Muscle layer of colon (tissue), 2 donors: ENCODE data around the gene ENO2.
A peak's percentile ranks its signal among the peaks of the same experiment; 100 is the strongest.
"Not testable (repeated sequence)": the region's sequence is repeated elsewhere in the genome, so short reads cannot be mapped to it uniquely, and the experiment has no call there.

Experiments used
- H3K27ac ChIP-seq: one replicate; pipeline ENCODE4 v1.7.0; 2013; ENCODE audit warnings: low read depth, mild to moderate bottlenecking, low read length, moderate library complexity
- H3K27me3 ChIP-seq, 2 donors: one replicate each; pipeline ENCODE4 v1.7.0; 2013; ENCODE audit warnings: low read length in 2 of 2, mild to moderate bottlenecking in 2 of 2; ENCODE audit not compliant: insufficient read depth in 2 of 2, control insufficient read depth in 1 of 2
- H3K36me3 ChIP-seq: one replicate; pipeline ENCODE4 v1.7.0; 2013; ENCODE audit warnings: mild to moderate bottlenecking, low read length; ENCODE audit not compliant: insufficient read depth
- H3K4me1 ChIP-seq: one replicate; pipeline ENCODE4 v1.7.0; 2013; ENCODE audit warnings: mild to moderate bottlenecking, low read length; ENCODE audit not compliant: insufficient read depth
- H3K4me3 ChIP-seq, 2 donors: one replicate each; pipeline ENCODE4 v1.7.0; 2013; ENCODE audit warnings: low read length in 2 of 2, low read depth in 1 of 2, mild to moderate bottlenecking in 1 of 2, moderate library complexity in 1 of 2
- H3K9ac ChIP-seq: one replicate; pipeline ENCODE4 v1.7.0; 2013; ENCODE audit warnings: low read length
- H3K9me3 ChIP-seq: one replicate; pipeline ENCODE4 v1.7.0; 2013; ENCODE audit warnings: mild to moderate bottlenecking, low read length
- donor health status: abdominal sarcoma.
- donor health status: Adenocarcinoma of cecum.

ENO2 gene

DNA sequence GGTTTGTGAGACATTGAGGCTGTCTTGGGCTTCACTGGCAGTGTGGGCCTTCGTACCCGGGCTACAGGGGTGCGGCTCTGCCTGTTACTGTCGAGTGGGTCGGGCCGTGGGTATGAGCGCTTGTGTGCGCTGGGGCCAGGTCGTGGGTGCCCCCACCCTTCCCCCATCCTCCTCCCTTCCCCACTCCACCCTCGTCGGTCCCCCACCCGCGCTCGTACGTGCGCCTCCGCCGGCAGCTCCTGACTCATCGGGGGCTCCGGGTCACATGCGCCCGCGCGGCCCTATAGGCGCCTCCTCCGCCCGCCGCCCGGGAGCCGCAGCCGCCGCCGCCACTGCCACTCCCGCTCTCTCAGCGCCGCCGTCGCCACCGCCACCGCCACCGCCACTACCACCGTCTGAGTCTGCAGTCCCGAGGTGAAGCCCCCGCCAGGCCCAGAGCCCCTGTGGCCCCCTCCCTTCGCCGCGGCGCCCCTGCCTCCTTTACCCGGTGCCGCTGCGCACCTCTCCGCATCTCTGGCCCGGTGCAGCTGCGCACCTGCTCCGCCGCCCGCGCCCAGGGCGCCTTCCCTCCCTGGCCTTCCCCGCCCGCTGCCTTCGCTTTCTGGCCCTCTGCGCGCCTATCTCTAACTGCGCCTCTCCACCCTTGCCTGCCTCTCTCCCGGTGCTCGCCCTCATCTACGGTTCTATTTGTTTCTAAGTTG is at the start of gene ENO2:
Gene ENO2, plus strand, starts transcription at position 335 of the 701 bp plus-strand sequence. CDS start 1,253 bp downstream, outside the sequence.
- H3K4me3 ChIP-seq, result peak within 1 kb of the TSS; percentile 68 to 81
- H3K9ac ChIP-seq, result peak within 1 kb of the TSS; percentile 81
- peaks cover 4% of the 10 kb centered on the region for H3K36me3 ChIP-seq
- no peaks in the 10 kb centered on the region for H3K27me3 ChIP-seq
- H3K9me3 ChIP-seq, result no peaks in the 10 kb centered on the region
- H3K27ac ChIP-seq, result peak within 1 kb of the TSS; percentile 87
- H3K4me1 ChIP-seq, result peaks cover 11% of the 10 kb centered on the region

DNA sequence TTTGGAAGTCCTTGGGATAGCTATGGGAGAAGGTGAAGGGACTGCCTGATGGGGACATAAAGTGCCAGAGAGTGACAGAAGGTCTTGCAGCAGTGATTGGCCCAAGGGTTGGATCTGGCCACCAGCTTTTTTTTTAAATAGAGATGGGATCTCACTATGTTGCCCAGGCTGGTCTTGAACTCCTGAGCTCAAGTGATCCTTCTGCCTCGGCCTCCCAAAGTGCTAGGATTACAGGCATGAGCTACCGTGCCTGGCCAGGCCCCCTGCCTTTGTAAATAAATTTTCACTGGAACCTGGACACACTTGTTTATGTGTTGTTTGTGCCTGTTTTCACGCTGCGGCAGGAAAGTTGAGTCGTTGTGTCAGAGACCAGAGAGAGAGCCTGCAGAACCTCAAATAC is 49.1 kb upstream of the ENO2 start:
- H3K27ac ChIP-seq, H3K27me3 ChIP-seq, H3K4me3 ChIP-seq, H3K9ac ChIP-seq, H3K9me3 ChIP-seq: not testable (repeated sequence)
- Histone ChIP-seq H3K4me1 (peaks cover 25% of the 10 kb centered on the region), H3K36me3 (peaks cover 60% of the 10 kb centered on the region)

DNA sequence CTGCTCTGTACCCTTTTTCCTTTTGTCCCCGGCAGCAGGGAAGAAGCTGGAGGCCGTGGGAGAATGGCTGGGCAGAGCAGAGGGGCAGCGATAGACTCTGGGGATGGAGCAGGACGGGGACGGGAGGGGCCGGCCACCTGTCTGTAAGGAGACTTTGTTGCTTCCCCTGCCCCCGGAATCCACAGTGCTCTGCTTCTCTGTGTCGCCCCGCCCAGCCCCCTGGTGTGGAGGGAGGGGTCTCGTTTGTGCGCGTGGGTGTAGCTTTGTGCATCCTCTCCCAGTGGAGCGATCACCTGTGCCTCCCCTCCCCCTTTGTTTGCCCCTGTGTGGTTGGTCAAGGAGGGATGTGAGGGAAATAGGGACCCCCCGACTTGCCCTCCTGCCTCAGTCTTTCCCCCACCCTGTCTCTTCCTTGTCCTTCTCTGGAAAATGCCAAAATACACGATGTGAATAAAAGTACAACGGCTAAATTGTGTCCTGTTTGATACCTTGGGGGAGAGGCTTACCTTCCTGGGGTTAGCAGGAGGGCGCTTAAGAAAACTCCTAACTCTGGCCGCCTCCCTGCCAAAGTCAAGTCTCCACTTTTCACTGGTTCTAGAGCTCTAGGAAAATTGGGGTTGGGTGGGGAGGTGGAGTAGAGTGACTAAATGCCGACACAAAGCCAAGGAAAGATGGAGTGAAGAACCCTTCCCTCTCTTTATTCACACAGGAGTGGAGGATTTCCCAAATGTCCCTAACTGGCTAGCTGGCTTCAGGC is 48.0 kb upstream of the ENO2 start:
- peaks cover 60% of the 10 kb centered on the region for H3K36me3 ChIP-seq

DNA sequence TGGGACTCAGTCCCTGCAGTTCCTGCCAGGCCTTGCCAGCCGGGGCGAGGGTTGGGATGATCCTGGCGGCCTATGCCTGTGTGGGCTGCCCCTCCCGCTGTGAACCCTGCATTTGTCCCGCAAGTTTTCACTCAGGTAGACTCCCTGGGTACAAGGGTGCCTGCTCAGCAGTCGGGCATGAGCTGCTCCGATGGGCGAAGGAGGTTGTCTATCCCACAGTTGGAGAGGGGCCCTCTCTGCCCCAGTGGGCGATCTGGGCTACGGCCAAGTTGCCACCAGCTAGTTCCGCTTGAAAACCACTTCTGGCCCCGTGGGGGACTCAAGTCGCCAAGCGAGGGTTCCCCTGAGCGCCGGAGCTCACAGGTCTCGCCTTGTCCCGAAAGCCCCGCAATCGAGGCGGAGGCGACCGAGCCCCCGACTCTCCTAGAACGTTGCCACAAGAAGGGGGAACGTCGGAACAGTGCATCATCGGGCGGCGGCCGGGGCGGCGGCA is 47.4 kb upstream of the ENO2 start:
- H3K27ac ChIP-seq, result peak overlapping the region; percentile 80
- no peaks in the 10 kb centered on the region for H3K9me3 ChIP-seq
- H3K4me1 ChIP-seq, result peaks cover 33% of the 10 kb centered on the region
- H3K9ac ChIP-seq, result peak overlapping the region; percentile 59
- H3K27me3 ChIP-seq, result no peaks in the 10 kb centered on the region
- H3K36me3 ChIP-seq, result peaks cover 56% of the 10 kb centered on the region
- peak overlapping the region; percentile 28 to 61 for H3K4me3 ChIP-seq

More for the DNA sequence above, 48.0 kb upstream of the ENO2 start:
- H3K27ac ChIP-seq, result peak overlapping the region; percentile 80
- H3K9me3 ChIP-seq, result no peaks in the 10 kb centered on the region
- peaks cover 27% of the 10 kb centered on the region for H3K4me1 ChIP-seq
- peak overlapping the region; percentile 28 to 61 for H3K4me3 ChIP-seq
- peak overlapping the region; percentile 59 for H3K9ac ChIP-seq
- H3K27me3 ChIP-seq, result no peaks in the 10 kb centered on the region

DNA sequence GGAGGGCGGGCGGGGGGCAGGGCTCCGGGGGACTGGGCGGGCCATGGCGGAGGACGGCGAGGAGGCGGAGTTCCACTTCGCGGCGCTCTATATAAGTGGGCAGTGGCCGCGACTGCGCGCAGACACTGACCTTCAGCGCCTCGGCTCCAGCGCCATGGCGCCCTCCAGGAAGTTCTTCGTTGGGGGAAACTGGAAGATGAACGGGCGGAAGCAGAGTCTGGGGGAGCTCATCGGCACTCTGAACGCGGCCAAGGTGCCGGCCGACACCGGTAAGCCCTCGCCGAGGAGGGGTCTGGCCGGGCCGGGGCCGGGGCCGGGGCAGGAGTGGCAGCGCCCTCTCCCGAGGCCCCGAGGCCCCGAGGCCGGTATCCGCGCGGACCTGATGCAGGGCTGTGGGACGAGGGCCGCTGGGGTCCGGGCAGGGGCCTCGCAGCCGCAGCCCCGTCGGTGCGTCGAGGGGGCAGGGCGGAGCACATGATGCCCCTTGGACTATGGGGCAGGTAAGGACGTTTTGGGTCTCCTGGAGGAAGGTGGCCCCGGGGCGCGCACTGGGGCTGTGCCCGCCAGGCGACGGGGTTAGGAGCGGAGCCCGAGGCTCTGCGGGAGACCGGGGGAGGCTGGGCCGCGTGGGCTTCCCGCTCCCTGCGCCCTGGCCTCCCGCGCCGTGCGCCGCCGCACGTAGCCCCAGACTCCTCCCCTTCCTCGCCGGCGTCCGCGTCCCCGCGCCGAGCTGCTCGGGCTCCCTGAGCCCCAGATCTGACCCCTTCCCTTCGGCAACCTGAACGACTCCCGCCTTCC is 46.8 kb upstream of the ENO2 start, which contains the start of gene TPI1:
Gene TPI1, plus strand, starts transcription at position 119 of the 798 bp plus-strand sequence. Its CDS starts 36 bp downstream, at position 155.
- no peaks in the 10 kb centered on the region for H3K27me3 ChIP-seq
- no peaks in the 10 kb centered on the region for H3K9me3 ChIP-seq
- H3K36me3 ChIP-seq, result peaks cover 50% of the 10 kb centered on the region
- peak within 1 kb of the TSS; percentile 85 for H3K9ac ChIP-seq
- H3K27ac ChIP-seq, result peak within 1 kb of the TSS; percentile 97
- peaks cover 36% of the 10 kb centered on the region for H3K4me1 ChIP-seq
- peak within 1 kb of the TSS; percentile 83 to 94 for H3K4me3 ChIP-seq

DNA sequence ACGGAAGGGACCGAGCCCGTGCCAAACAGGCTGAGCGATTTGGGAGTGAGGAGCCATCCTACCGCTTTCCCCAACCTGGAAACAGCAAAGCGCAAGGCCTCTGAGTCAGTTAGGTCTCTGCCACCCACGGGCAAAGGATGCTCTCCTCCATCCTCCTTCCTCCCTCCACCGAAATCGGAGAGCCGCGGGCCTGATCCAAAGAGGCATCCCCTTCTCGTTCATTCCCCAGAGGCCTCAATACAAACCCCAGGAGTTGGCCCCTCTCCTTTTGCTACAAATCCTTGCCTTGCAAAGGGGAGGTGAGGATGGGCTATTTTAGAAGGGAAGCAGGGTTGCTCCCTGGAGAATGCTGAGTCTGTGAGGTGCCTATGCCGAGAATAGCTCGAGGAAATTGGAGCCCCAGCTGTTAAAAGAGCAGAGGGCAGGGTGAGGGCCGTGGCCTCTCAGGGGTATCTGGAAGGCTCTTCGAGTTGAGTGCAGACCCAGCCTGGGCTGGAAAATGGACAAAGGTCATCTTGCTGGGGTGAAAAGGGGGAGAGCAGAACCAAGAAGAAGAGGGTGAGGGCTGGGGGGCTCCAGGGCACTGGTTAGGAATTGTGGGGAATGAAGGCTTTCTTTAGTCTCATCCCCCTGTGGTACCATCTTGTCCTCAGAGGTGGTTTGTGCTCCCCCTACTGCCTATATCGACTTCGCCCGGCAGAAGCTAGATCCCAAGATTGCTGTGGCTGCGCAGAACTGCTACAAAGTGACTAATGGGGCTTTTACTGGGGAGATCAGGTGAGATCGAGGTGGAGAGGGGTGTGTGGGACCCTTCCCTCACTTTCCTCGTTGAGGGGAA is 46.0 kb upstream of the ENO2 start:
- Histone ChIP-seq H3K4me1 (peaks cover 36% of the 10 kb centered on the region), H3K27ac (peak overlapping the region; percentile 97), H3K36me3 (peaks cover 42% of the 10 kb centered on the region), H3K9me3 (no peaks in the 10 kb centered on the region), H3K4me3 (peak overlapping the region; percentile 83 to 94), H3K27me3 (no peaks in the 10 kb centered on the region), H3K9ac (peak overlapping the region; percentile 85)

DNA sequence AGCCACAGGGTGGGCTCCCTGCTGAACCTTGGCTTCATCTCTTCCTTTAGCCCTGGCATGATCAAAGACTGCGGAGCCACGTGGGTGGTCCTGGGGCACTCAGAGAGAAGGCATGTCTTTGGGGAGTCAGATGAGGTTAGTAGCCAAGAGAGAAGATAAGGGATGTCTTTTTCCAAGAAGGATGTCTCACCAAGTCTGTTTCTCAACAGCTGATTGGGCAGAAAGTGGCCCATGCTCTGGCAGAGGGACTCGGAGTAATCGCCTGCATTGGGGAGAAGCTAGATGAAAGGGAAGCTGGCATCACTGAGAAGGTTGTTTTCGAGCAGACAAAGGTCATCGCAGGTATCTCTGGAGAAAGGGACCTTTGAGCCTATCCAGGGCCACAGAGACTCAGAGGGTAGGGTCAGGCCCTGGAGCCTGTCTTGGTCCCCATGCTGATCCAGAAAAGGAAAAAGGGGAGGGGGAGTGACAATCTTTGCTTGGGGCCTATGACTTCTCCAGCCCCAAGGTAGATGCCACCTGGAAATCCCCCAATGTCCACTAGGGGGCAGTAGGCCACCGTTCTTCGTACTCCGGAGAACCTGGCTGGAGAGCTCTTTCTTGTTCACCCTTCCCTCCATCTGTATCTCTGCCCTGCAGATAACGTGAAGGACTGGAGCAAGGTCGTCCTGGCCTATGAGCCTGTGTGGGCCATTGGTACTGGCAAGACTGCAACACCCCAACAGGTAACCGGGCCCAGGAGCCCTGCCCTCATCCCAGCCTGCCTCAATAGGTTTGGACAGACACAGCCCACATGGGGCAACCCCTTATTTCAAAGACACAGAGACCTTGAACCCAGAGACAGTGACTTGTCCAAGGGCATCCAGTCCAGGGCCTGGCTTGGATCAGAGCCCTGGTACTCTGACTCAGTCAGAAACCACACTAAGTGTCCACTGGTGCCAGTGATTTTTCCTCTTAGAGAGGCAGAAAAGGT is 45.0 kb upstream of the ENO2 start:
- Histone ChIP-seq H3K9ac (peak overlapping the region; percentile 85), H3K4me1 (peaks cover 36% of the 10 kb centered on the region), H3K36me3 (peaks cover 34% of the 10 kb centered on the region), H3K4me3 (peak overlapping the region in 1 of 2 donors; percentile 94), H3K27me3 (no peaks in the 10 kb centered on the region), H3K27ac (no peak overlapping the region), H3K9me3 (no peaks in the 10 kb centered on the region)

DNA sequence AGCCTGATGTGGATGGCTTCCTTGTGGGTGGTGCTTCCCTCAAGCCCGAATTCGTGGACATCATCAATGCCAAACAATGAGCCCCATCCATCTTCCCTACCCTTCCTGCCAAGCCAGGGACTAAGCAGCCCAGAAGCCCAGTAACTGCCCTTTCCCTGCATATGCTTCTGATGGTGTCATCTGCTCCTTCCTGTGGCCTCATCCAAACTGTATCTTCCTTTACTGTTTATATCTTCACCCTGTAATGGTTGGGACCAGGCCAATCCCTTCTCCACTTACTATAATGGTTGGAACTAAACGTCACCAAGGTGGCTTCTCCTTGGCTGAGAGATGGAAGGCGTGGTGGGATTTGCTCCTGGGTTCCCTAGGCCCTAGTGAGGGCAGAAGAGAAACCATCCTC is 44.1 kb upstream of the ENO2 start:
- H3K4me3 ChIP-seq, H3K27me3 ChIP-seq, H3K9ac ChIP-seq, H3K9me3 ChIP-seq, H3K27ac ChIP-seq: not testable (repeated sequence)
- Histone ChIP-seq H3K4me1 (peaks cover 36% of the 10 kb centered on the region), H3K36me3 (peaks cover 24% of the 10 kb centered on the region)

DNA sequence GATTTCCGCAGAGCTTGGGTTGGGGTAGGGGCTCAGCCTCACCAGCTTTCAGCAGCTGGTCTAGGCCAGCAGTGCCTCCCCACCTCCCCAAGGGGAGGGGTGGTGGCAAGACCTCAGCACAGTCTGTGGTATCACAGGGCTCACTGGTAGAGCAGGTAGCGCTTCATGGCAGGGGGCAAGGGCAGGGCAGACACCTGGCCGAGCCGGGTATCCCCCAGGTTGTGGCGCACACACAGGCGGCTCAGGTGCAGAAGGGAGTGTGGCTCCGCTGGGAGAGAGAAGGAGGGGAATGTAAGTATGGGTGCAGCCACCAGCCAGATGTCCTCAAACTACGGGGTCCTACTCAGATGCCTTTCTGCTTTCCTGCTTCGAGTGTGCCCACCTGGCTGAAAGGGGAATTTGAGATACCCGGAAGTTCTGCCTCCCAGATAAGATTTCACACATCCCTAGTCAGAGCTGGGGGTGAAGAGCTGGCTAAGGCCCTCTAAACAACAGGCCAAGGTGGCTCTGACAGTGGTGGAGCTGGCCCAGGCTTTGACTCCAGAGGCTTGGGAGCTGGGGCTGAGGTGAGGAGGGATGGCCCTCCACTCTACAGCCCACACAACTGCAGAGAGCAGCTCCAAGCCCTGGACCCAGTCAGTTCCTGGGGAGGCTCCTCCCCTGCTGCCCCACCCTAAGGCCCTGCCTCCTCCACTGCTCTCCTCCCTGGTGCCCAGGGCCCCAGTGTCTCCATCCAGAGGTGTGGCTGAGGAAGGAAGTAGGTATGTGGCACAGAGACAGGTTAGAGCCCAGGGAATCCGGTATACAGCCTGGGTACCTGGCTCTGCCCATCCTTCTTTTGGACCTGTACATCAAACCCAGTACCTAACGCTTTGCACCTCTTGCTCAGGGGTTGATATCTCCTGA is 43.1 kb upstream of the ENO2 start:
- peak overlapping the region in 1 of 2 donors; percentile 98 for H3K4me3 ChIP-seq
- peak overlapping the region; percentile 66 for H3K9ac ChIP-seq
- H3K4me1 ChIP-seq, result peaks cover 36% of the 10 kb centered on the region
- no peaks in the 10 kb centered on the region for H3K27me3 ChIP-seq
- H3K9me3 ChIP-seq, result no peaks in the 10 kb centered on the region
- peak overlapping the region; percentile 48 for H3K27ac ChIP-seq
- H3K36me3 ChIP-seq, result peaks cover 24% of the 10 kb centered on the region
